HG03469 (cell line): ENCODE data around the gene TRABD2A.

ENCODE experiments used
- ATAC-seq: cut with Tn5 transposase; IDR thresholded peaks from one replicate; pipeline ENCODE4 v1.9.1; 2021; ENCODE audit warnings: mild to moderate bottlenecking, moderate library complexity, moderate number of reproducible peaks; ENCODE audit not compliant: unreplicated experiment

TRABD2A gene

DNA sequence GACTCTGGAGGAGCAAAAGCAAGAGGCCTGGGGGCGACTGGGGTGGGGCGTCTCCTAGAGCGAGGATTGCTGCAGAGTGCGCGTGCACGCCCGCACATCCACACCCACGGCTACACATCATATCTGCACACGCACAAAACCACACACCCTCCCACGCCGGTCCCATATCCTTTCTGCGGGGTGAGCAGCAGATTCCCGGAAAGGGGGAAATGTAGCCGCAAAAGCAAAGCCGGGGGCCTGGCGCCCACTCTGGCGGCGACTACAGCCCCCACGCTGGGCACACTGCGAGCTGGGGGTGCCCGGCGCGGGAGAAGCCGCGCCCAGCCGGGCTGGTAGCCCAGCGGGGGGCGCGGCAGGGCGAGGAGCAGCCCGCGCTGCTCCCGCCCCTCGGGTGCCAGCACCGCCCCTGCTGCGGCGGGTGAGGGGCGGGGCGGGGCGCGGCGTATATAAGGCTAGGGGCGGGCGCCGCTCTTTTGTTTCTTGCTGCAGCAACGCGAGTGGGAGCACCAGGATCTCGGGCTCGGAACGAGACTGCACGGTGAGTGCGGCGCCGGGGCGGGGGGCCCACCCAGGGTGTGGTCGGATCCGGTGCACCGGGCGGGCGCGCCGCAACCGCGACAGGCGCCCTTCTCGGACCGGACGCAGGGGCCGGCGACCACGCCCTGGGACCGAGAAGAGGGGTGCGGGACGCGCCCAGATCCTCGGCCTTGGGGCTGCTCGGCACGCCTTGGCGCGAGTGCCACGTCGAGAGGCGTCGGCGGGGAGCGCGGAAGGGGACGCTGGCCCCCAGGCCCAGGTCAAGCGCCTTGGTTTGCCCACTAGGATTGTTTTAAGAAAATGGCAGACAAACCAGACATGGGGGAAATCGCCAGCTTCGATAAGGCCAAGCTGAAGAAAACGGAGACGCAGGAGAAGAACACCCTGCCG, 24.6 kb upstream of the TRABD2A start, which contains the start of gene TMSB10:
Gene TMSB10 (plus strand): TSS at position 476 of the 927 bp plus-strand sequence.
- ATAC-seq = peak; percentile 49

- ATAC-seq = no peak
Observed at GRCh38 chr2:84904717-84905174, 23.9 kb upstream of the TRABD2A start.

- no peak for ATAC-seq
Observed at GRCh38 chr2:84904151-84904550, 23.3 kb upstream of the TRABD2A start.

DNA sequence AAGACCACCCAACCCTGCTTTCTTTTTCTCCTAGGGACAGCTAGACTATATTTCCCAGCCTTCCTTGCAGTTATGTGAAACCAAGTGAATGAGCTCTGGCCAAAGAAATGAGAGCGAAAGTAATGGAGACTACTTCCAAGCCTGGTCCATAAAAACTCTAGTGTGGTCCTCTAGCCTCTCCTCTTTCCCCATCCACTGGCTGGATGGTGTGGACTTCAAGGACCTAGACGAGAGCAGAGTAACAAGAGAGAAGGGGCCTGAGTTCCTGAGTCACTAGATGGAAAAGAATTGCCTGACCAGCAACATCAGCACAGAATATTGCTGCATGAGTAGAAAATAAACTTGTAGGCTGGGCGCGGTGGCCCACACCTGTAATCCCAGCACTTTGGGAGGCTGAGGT, 21.6 kb upstream of the TRABD2A start:
- ATAC-seq = no peak

GRCh38 chr2:84901593-84902120, 20.8 kb upstream of the TRABD2A start:
- ATAC-seq = no peak

GRCh38 chr2:84900971-84901370, 20.1 kb upstream of the TRABD2A start:
- no peak for ATAC-seq

- ATAC-seq = no peak
Observed at GRCh38 chr2:84899304-84900204, 18.7 kb upstream of the TRABD2A start.

DNA sequence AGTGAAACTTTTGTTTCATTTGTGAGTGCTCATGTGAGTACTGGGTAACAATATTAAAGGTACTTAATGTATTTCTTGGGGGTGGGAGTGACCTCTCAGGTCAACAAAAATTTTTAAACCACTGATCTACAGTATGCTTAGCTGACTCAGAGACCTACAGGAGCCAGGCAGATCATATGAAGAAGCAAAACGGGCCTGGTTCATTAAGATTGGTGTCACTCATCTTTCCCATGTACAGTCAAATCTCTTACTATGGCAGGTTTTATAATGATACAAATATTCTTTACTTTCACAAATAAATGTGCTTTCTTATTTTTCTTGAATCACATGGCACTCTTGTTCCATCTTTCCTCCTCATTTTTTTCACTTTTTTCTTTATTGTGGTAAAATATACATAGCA, 16.9 kb upstream of the TRABD2A start:
- ATAC-seq = no peak

DNA sequence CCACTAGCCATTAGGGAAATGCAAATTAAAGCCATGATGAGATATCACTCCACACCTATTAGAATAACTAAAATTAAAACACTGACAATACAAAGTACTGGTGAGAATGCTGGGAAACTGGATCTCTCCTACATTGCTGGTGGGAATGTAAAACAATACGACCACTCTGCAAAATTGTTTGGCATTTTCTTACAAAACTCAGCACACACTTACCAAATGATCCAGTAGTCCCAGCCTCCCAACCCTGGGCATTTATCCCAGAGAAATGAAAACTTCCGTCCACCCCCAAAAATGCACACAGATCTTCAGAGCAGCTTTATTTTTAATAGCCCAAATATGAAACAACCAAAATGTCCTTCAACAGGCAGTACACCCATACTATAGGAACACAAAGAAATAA, 15.7 kb upstream of the TRABD2A start:
- ATAC-seq = no peak

DNA sequence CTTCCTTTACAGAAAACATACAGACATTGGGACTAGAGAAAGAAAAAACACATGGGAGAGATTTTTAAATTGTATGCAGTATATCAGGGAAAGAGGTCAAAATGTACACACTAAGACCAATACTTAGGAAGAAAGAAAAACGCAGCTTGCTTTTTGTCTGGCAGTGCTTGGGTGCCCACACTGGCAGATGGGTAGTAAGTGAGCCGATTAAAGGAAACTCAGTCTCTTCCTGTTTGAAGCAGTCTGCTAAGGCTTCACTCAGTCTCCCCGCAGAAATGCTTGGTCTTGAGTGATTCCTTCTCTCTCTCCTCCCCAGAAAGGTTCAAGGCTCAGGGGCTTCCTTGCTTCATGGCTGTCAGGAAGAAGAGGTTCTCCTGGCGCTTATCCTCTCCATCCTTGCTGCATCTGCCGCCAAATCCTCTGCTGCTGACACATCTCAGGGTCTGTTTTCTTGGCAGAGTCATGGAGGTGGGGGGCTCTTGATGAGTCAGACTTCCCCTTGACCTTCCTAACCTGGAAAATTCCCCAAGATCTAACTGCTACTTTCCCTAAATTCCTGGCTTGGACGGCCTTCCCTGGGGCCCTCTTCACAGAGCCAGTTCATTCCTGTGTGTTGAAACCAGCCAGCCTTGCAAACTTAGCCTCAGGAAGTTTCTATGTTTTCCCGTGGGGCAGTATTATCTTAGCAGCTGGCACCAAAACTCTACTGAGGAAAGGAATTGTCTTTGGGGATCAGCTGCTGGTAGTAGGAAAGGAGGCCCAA, 14.1 kb upstream of the TRABD2A start:
- no peak for ATAC-seq

DNA sequence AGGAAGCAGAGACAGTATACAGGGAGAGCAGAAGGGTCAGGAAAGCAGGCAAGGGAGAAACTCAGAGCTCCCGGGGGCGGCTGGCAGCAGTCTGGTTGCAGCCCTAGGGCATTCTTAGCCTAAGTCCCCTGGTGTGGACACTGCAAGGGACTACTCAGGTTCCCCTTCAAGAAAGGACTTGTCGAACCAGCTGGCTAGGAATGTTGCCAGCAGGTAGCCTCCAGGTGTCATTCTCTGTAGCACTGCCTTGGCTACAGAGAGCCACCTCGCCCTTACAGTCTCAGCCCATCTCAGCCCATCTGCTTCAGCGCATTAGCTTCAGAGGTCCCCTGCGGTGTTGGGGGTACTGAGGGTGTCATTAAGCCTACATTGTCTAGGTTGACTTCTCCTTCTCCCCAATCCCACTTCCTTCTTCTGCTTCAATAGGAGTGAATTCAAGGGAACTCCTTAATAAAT, 13.3 kb upstream of the TRABD2A start:
- no peak for ATAC-seq

GRCh38 chr2:84891355-84892010, 10.6 kb upstream of the TRABD2A start:
- no peak for ATAC-seq

DNA sequence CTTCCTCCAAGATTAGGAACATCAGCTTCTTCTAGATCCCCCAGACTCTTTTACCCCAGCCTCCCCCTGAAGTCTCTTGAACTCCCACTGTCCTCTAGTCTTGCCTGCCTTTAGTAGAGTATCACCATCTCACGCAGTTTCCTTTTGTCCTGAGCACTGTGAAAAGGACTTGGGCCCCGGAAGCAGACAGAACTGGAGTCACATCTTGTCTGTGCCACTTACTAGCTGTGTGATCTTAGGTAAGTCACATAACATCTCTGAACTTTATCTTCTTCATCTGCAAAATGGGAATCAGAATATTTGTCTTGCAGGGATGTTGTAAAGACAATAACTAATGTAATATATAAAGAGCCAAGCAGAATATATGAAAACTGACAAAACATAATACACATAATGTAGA, 8.4 kb upstream of the TRABD2A start:
- ATAC-seq = no peak

GRCh38 chr2:84888401-84889276, 7.8 kb upstream of the TRABD2A start:
- peak; percentile 98 for ATAC-seq

DNA sequence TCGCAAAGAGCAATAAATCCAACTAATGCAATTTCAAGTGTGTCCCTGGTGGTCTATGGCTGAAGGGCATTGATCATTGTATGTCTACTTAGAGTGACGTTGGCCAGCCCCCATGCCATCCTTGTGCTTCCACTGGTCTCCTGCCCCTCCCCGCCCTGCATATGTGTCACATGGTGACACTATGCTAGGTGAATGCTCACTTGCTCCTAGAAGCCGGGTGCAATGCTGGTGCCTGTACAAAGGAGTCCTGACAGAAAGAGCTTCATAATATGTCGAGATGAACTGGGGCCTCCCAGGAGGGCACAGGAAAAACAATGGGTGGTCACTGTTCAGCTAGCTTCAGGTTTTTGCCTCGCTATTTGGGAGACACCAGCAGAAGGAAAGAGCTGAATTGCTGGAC, 5.9 kb upstream of the TRABD2A start:
- ATAC-seq = no peak

DNA sequence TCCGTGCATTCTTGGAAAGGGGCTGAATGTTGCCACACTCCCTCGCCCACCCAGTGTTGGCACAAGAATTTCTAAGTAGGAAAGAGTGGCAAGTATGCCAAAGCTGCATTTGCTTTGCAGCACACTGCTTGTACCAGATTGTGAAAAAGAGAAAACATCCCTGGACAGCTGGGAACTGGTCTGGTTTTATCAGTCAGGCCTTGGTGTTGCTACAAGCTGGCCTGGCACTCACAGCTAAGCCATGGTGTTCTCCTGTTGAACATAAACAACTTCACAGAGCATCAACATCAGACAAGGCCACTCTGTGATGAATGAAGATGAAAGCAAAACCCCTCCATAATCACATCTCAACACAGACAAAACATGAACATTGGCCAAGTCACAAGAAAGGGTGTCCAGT, 4.2 kb upstream of the TRABD2A start:
- no peak for ATAC-seq

- ATAC-seq = no peak
Observed at GRCh38 chr2:84884449-84884848, 3.6 kb upstream of the TRABD2A start.

GRCh38 chr2:84882775-84883550, 2.1 kb upstream of the TRABD2A start:
- ATAC-seq = no peak
